HepG2 (cell line): Measurements from ENCODE around the gene CHID1. TPM values are rescaled to one million over a fixed set of nuclear protein-coding genes. Genes with fewer than 3 reads are reported as not detected.

Experiments
- ATAC-seq: fragments of 200-7000 bp; cut with Tn5 transposase; 3 replicates; pipeline ENCODE4 v1.9.1; 2020; ENCODE audit warnings: mild to moderate bottlenecking, moderate library complexity
- BruUV-seq: library from RNA; stranded (reverse); fragments of 400-500 nt; replicated peaks from 2 replicates; lab custom pipeline; 2021; lab: Mats Ljungman, UMichigan
- CTCF ChIA-PET: fragments of 300-600 bp; formaldehyde crosslinking; extraction: SDS; loops from one replicate; lab custom pipeline; 2021; ENCODE audit warnings: low total read pairs, inconsistent platforms, low intra/inter-chr PET ratio; lab: Yijun Ruan, JAX
- POLR2A ChIA-PET: fragments of 350-600 bp; sonication (Branson Sonifier 250); formaldehyde crosslinking; loops from one replicate; lab custom pipeline; 2020; ENCODE audit warnings: antibody characterized with exemption, inconsistent platforms; lab: Yijun Ruan, JAX
- DNase-seq: peaks from one replicate; pipeline ENCODE4 v3.0.0-alpha.2; 2015; ENCODE audit warnings: low spot score
- FAIRE-seq: peaks from 3 replicates; lab custom pipeline; 2011; peaks lifted over from hg19 to GRCh38; lab: Jason Lieb, UNC
- H2AFZ ChIP-seq: one replicate; pipeline ENCODE4 v1.6.1; 2011; ENCODE audit warnings: low read length, inconsistent platforms
- H3K27ac ChIP-seq: fragments of 300-600 bp; 3 replicates; pipeline ENCODE4 v1.8.0; 2011; ENCODE audit warnings: mixed run types, mild to moderate bottlenecking, mixed read lengths, low read length, inconsistent platforms; ENCODE audit not compliant: insufficient read depth; ENCODE audit errors: extremely low read length
- H3K27me3 ChIP-seq, 2 experiments: fragments of 200-600 bp in 1 of 2; 2 replicates in 1 of 2; 3 replicates in 1 of 2; pipeline versions ENCODE4 v1.6.0 to v1.8.0; 2011; ENCODE audit warnings: low read length in 2 of 2, mild to moderate bottlenecking in 2 of 2, moderate library complexity in 2 of 2, inconsistent platforms in 1 of 2; ENCODE audit not compliant: insufficient read depth in 2 of 2, control insufficient read depth in 1 of 2
- H3K36me3 ChIP-seq, 2 experiments: fragments of 200-600 bp in 1 of 2; replicated peaks in 1 of 2; 2 replicates in 1 of 2; 3 replicates in 1 of 2; pipeline versions ENCODE4 v1.5.1 to v1.8.0; 2011; ENCODE audit warnings: low read length in 2 of 2, inconsistent platforms in 1 of 2; ENCODE audit not compliant: insufficient read depth in 2 of 2, control insufficient read depth in 1 of 2
- H3K4me1 ChIP-seq: 2 replicates; pipeline ENCODE4 v1.5.1; 2012; ENCODE audit warnings: low read length, inconsistent platforms; ENCODE audit not compliant: insufficient read depth
- H3K4me2 ChIP-seq: 2 replicates; pipeline ENCODE4 v1.6.0; 2011; ENCODE audit warnings: low read depth, low read length, inconsistent platforms
- H3K4me3 ChIP-seq, 3 experiments: fragments of 200-600 bp in 1 of 3; sonication (generic), shearing (Covaris generic) in 1 of 3; replicated peaks in 1 of 3; 2 replicates each; pipeline ENCODE4 v1.5.1; 2011 to 2016; ENCODE audit warnings: low read length in 3 of 3, inconsistent platforms in 2 of 3, low read depth in 2 of 3, mild to moderate bottlenecking in 2 of 3, control low read depth in 1 of 3, mixed read lengths in 1 of 3; ENCODE audit not compliant: insufficient read depth in 1 of 3
- H3K79me2 ChIP-seq: one replicate; pipeline ENCODE4 v1.6.1; 2011; ENCODE audit warnings: low read length, inconsistent platforms; ENCODE audit not compliant: insufficient read depth
- H3K9ac ChIP-seq: 2 replicates; pipeline ENCODE4 v1.6.0; 2011; ENCODE audit warnings: mild to moderate bottlenecking, low read depth, low read length, inconsistent platforms; ENCODE audit not compliant: insufficient read depth
- H3K9me3 ChIP-seq: 2 replicates; pipeline ENCODE4 v1.5.1; 2012; ENCODE audit warnings: mild to moderate bottlenecking, low read length
- H4K20me1 ChIP-seq: 2 replicates; pipeline ENCODE4 v1.6.0; 2011; ENCODE audit warnings: inconsistent platforms, mild to moderate bottlenecking, low read length, moderate library complexity; ENCODE audit not compliant: insufficient read depth
- CHD2 ChIP-seq: IDR thresholded peaks from 2 replicates; pipeline ENCODE4 v1.6.1; 2011; ENCODE audit warnings: low read depth, low read length, improper control_type of control experiment
- KDM6A ChIP-seq: IDR thresholded peaks from 2 replicates; pipeline ENCODE4 v1.6.1; 2016; ENCODE audit warnings: low read depth
- MIXL1 ChIP-seq: IDR thresholded peaks from 2 replicates; pipeline ENCODE4 v1.6.1; 2016
- MTA1 ChIP-seq: sonication (generic); formaldehyde crosslinking; IDR thresholded peaks from 2 replicates; pipeline ENCODE4 v1.4.0; 2020; ENCODE audit warnings: missing genetic modification reagents, mild to moderate bottlenecking, borderline replicate concordance
- NFRKB ChIP-seq: fragments of 450-650 bp; IDR thresholded peaks from 2 replicates; pipeline ENCODE4 v1.6.1; 2017
- NR2F1 ChIP-seq, 2 experiments: fragments of 450-650 bp in 1 of 2; formaldehyde crosslinking in 1 of 2; IDR thresholded peaks; 2 replicates each; pipeline versions ENCODE4 v1.5.0 to v1.6.1; 2016 to 2020; ENCODE audit warnings: mild to moderate bottlenecking in 1 of 2, missing compliant biosample characterization in 1 of 2, missing genetic modification reagents in 1 of 2, moderate library complexity in 1 of 2
- POLR2G ChIP-seq: fragments of 200-400 bp; formaldehyde crosslinking; IDR thresholded peaks from 2 replicates; pipeline ENCODE4 v1.6.1; 2018; ENCODE audit warnings: mild to moderate bottlenecking, low read depth, low read length, moderate library complexity
- TSC22D2 ChIP-seq: sonication (generic); formaldehyde crosslinking; IDR thresholded peaks from 2 replicates; pipeline ENCODE4 v1.5.1; 2020; ENCODE audit warnings: missing genetic modification reagents, mild to moderate bottlenecking, borderline replicate concordance
- UBTF ChIP-seq: sonication (generic); formaldehyde crosslinking; IDR thresholded peaks from 2 replicates; pipeline ENCODE4 v1.4.0; 2020; ENCODE audit warnings: mild to moderate bottlenecking, missing genetic modification reagents
- ZFP36 ChIP-seq: fragments of 150-350 bp; IDR thresholded peaks from 2 replicates; pipeline ENCODE4 v1.6.1; 2018; ENCODE audit warnings: borderline replicate concordance, low read length, low read depth; ENCODE audit not compliant: partially characterized antibody
- ZNF235 ChIP-seq: sonication (generic); formaldehyde crosslinking; IDR thresholded peaks from 2 replicates; pipeline ENCODE4 v1.8.1; 2023; ENCODE audit warnings: mild to moderate bottlenecking, missing genetic modification reagents, borderline replicate concordance
- ZNF430 ChIP-seq: sonication (generic); formaldehyde crosslinking; IDR thresholded peaks from 2 replicates; pipeline ENCODE4 v1.9.0; 2021; ENCODE audit warnings: mild to moderate bottlenecking, missing genetic modification reagents
- ZNF629 ChIP-seq: sonication (generic); formaldehyde crosslinking; conservative IDR thresholded peaks from 2 replicates; pipeline ENCODE4 v1.5.0; 2020; ENCODE audit warnings: missing genetic modification reagents
- ZNF761 ChIP-seq: sonication (generic); formaldehyde crosslinking; conservative IDR thresholded peaks from 2 replicates; pipeline ENCODE4 v1.4.0; 2020; ENCODE audit warnings: mild to moderate bottlenecking, missing genetic modification reagents
- ZNF782 ChIP-seq: sonication (generic); formaldehyde crosslinking; IDR thresholded peaks from 2 replicates; pipeline ENCODE4 v1.4.0; 2020; ENCODE audit warnings: missing genetic modification reagents, mild to moderate bottlenecking, borderline replicate concordance
- WGBS: methylation state at CpG from one replicate; pipeline ENCODE4 v1.1.6; 2017; ENCODE audit warnings: low lambda C conversion rate; 5-methylcytosine and 5-hydroxymethylcytosine counted together
- in situ Hi-C: cut with HindIII; loops from 2 replicates; pipeline ENCODE4 v1.10.0; 2017; ENCODE audit warnings: low pct_unique_long_range_greater_than_20kb; ENCODE audit not compliant: extremely low pct_ligation_motif_present
- intact Hi-C: fragments of 100-400 bp; cut with micrococcal nuclease; formaldehyde crosslinking; loops from one replicate; pipeline ENCODE4 v1.10.0; 2022; ENCODE audit not compliant: unreplicated experiment
- polyA plus RNA-seq, 8 experiments: library from polyadenylated mRNA; depleted of rRNA in 3 of 8; stranded (reverse) in 7 of 8; unstranded in 1 of 8; fragments of >200 nt; fragmentation: Illumina TruSeq in 4 of 8; extraction: Trizol in 4 of 8; gene quantifications; 2 replicates each; pipeline versions ENCODE4 v1.2.1 to v1.2.3, GENCODE V29; 2011 to 2016; ENCODE audit warnings: low read depth in 4 of 8, missing spikeins in 1 of 8, mixed read lengths in 1 of 8; ENCODE audit not compliant: insufficient read depth in 1 of 8
- total RNA-seq, 5 experiments: library from RNA; depleted of rRNA; stranded (reverse); fragments of >200 nt; fragmentation: Illumina TruSeq; extraction: Trizol; gene quantifications; 2 replicates each; pipeline ENCODE4 v1.2.3, GENCODE V29; 2016; ENCODE audit warnings: low read depth in 1 of 5
- TF ChIP-seq, protein P1 (sequence below): sonication (generic); formaldehyde crosslinking; IDR thresholded peaks from 2 replicates; pipeline ENCODE4 v1.8.0; 2022; ENCODE audit warnings: missing genetic modification reagents, mild to moderate bottlenecking, inconsistent platforms, borderline replicate concordance
- TF ChIP-seq, protein P2 (sequence below): sonication (generic); formaldehyde crosslinking; IDR thresholded peaks from 2 replicates; pipeline ENCODE4 v1.5.0; 2020; ENCODE audit warnings: missing genetic modification reagents

CHID1 gene
- total and polyA plus RNA-seq, 2 of the 13 experiments (the other 11 are each of a cell fraction or from before 2014, with no cell fraction given), result 65.1 to 93.6 TPM

DNA sequence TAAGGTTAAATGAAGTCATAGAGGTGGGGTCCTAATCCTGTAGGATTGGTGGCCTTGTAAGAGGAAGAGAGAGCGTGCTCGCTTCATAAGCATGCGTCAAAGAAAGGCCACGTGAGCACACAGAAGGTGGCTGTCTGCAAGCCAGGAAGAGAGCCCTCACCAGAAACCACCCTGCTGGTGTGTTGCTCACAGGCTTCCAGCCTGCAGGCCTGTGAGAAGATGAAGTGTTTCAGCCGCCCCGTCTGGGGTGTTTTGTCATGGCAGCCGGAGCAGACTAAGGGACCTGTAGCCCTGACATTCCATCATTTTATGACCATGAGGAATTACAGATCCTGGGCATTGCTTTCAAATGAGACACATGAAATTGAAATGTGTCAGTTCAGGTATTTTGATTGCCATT lies 47.5 kb upstream of the CHID1 start:
- no TSS peak for BruUV-seq
- FAIRE-seq, result no peak
- peaks cover 42% of the 10 kb centered on the region for H3K79me2 ChIP-seq

DNA sequence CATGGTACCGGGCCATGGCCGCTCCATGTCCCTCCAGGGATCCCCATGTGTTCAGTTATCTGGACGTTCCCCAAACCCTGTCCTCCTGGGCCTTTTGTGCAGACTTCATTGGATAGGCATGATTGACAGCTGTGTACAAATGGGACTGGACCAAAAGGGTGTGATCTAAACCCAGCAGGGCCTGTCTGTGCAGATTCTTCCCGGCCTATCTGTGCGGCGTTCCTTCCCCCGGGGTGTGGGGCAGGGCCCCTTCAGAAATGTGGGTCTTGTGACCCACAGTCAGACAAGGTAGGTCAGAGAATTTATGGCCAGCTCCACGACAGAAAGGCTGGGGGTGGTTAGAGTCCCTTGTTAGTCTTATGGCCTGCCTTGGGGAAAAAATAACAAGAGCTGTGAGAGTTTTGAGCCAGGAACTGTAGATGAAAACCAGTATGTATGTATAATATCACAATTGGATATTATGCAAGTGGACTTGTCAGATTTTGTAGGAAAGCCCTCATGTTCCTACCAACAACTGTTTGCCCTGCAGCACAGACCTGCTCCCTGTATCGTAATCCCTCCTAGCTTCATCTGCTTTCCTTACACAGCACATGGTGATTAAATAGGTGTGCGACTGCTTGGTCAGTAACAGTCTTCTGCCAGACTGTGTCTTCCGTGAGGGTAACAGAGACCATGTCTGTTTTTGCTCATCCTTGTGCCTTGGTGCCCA lies 46.8 kb upstream of the CHID1 start:
- Histone ChIP-seq H3K9ac (no peak overlapping the region), H3K79me2 (peaks cover 42% of the 10 kb centered on the region), H3K36me3 (peaks cover 7 to 29% of the 10 kb centered on the region in 2 experiments), H3K27ac (no peak overlapping the region), H3K9me3 (no peaks in the 10 kb centered on the region), H3K27me3 (no peaks in the 10 kb centered on the region), H3K4me1 (peaks cover 59% of the 10 kb centered on the region), H3K4me2 (no peak overlapping the region), H3K4me3 (no peak overlapping the region), H2AFZ (no peak overlapping the region), H4K20me1 (no peaks in the 10 kb centered on the region)
- no TSS peak for BruUV-seq
- intact Hi-C loops (no loop called here), in situ Hi-C loops (no loop called here)
- DNase-seq, result no peak
- FAIRE-seq, result no peak
- WGBS, result 85% methylated on average over 11 of the region's 11 CpGs
- ATAC-seq, result no peak
- CTCF ChIA-PET, result no interaction called here
- POLR2A ChIA-PET, result no interaction called here
- TF ChIP-seq, protein P1, sequence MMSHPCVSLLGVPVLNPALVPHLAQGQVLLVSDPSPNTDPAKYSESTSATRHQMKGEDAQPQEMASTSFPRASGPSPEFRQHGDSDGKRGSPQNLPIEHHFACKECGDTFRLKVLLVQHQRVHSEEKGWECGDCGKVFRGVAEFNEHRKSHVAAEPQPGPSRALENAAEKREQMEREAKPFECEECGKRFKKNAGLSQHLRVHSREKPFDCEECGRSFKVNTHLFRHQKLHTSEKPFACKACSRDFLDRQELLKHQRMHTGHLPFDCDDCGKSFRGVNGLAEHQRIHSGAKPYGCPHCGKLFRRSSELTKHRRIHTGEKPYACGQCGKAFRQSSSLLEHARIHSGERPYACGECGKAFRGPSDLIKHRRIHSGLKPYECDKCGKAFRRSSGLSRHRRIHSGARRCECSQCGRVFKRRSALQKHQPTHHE, result no peak
- no peak for TF ChIP-seq MTA1 (CRISPR knock-in tag)
- no peak for TF ChIP-seq MIXL1 (CRISPR knock-in tag)
- TF ChIP-seq ZNF430, result no peak
- no peak for TF ChIP-seq ZNF761 (CRISPR knock-in tag)
- no peak for TF ChIP-seq ZNF629
- no peak for TF ChIP-seq NR2F1 (CRISPR knock-in tag; IDR thresholded peaks at IDR 0.05)
- no peak for TF ChIP-seq UBTF (CRISPR knock-in tag)
- TF ChIP-seq, protein P2, sequence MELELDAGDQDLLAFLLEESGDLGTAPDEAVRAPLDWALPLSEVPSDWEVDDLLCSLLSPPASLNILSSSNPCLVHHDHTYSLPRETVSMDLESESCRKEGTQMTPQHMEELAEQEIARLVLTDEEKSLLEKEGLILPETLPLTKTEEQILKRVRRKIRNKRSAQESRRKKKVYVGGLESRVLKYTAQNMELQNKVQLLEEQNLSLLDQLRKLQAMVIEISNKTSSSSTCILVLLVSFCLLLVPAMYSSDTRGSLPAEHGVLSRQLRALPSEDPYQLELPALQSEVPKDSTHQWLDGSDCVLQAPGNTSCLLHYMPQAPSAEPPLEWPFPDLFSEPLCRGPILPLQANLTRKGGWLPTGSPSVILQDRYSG (CRISPR knock-in tag), result no peak
- TF ChIP-seq ZFP36, result no peak

More for the DNA sequence above, 47.5 kb upstream of the CHID1 start:
- Histone ChIP-seq H3K9ac (no peak overlapping the region), H4K20me1 (no peaks in the 10 kb centered on the region), H3K4me1 (peaks cover 52% of the 10 kb centered on the region), H3K36me3 (peaks cover 7 to 29% of the 10 kb centered on the region in 2 experiments), H2AFZ (no peak overlapping the region), H3K27ac (no peak overlapping the region), H3K4me3 (no peak overlapping the region), H3K4me2 (no peak overlapping the region), H3K9me3 (no peaks in the 10 kb centered on the region), H3K27me3 (no peaks in the 10 kb centered on the region)
- in situ Hi-C loops (no loop called here), intact Hi-C loops (no loop called here)
- ChIA-PET CTCF (no interaction called here), POLR2A (no interaction called here)
- DNase-seq (no peak), ATAC-seq (no peak)
- WGBS, result 100% methylated on average over 7 of the region's 7 CpGs
- TF ChIP-seq NFRKB (no peak), POLR2G (0 out of 2 replicates have a peak, but pooled peaks have one; percentile 4), CHD2 (no peak), TSC22D2 (no peak), ZNF782 (CRISPR knock-in tag) (no peak), ZNF235 (CRISPR knock-in tag) (no peak), KDM6A (CRISPR knock-in tag) (no peak)
